ENCODE data around the gene CACNA1B. TPM values are rescaled to one million over a fixed set of nuclear protein-coding genes. Genes with fewer than 3 reads are reported as not detected.
A peak's percentile ranks its signal among the peaks of the same experiment; 100 is the strongest.

The CACNA1B gene
- polyA plus RNA-seq, 1 of the 3 experiments (the other 2 are of a cell fraction): 0.03 TPM

DNA sequence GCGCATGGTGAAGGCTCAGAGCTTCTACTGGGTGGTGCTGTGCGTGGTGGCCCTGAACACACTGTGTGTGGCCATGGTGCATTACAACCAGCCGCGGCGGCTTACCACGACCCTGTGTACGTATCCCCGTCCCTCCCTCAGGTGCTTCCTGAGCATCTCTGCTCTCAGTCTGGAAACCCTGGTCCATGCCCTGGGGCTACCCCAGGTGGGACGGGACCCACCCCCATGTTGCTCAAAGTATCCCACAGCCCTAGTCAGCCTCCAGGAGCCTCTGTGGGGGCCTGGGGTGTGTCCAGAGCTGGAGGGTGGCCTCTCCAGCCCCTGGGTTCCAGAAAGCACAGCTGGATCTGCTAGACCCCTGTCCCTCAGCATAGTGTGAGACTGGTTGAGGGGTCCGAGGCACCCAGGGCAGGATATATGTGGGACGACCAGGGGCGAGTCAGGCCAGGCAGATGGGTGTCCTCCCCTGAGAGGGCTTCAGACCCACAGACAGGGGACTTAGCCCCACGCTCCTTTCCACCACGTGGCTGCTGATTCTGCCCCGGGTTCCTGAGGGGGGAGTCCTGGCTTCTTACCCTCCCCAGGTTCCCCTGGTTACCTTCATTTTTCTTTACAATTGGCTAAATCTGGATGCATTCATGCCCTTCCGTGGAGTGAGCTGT, 94.0 kb downstream of the CACNA1B start:
- Histone ChIP-seq H4K20me1 (ENCODE audit: insufficient read depth) (no peaks in the 10 kb centered on the region), H3K27ac (ENCODE audit: low read depth in 2 of 2, low read length in 1 of 2) (no peak overlapping the region; a peak in 1 of 4 replicates), H2AFZ (ENCODE audit: low read depth) (no peak overlapping the region), H3K27me3 (ENCODE audit: insufficient read depth) (no peaks in the 10 kb centered on the region), H3F3A (replicated peaks; ENCODE audit: insufficient read depth) (no peaks in the 10 kb centered on the region), H3K4me2 (no peak overlapping the region), H3K9ac (no peak overlapping the region), H3K4me3 (ENCODE audit: low read depth in 2 of 2, low read length in 1 of 2) (no peak overlapping the region), H3K9me3 (no peaks in the 10 kb centered on the region), H3K79me2 (ENCODE audit: insufficient read depth) (no peaks in the 10 kb centered on the region), H3K4me1 (ENCODE audit: control insufficient read depth in 1 of 2, insufficient read depth in 2 of 2, low read depth in 1 of 2, low read length in 1 of 2) (peaks cover 0 to 20% of the 10 kb centered on the region in 2 experiments; a peak in 1 of 4 replicates), H3K36me3 (replicated peaks in 1 of 2; ENCODE audit: control insufficient read depth in 1 of 2, insufficient read depth in 2 of 2, low read length in 1 of 2) (no peaks in the 10 kb centered on the region), H3K9me2 (no peaks in the 10 kb centered on the region)
- TF ChIP-seq TEAD4 (IDR thresholded peaks at IDR 0.05; ENCODE audit: borderline replicate concordance, insufficient read depth): no peak
- TF ChIP-seq FOXM1 (IDR thresholded peaks at IDR 0.05; ENCODE audit: low read depth): no peak
- TF ChIP-seq NRF1 (IDR thresholded peaks at IDR 0.05; ENCODE audit: low read depth, low read length): no peak
- TF ChIP-seq CHD2 (IDR thresholded peaks at IDR 0.05; ENCODE audit: low read length, partially characterized antibody): no peak
- no peak for TF ChIP-seq EZH2phosphoT487 (IDR thresholded peaks at IDR 0.05; ENCODE audit: borderline replicate concordance, low read depth)
- ChIA-PET POLR2A (no interaction called here), CTCF (interaction anchor here (2.3 kb wide), 1 partner anchor 30 kb away, joined by 7 read pairs; no protein-coding TSS in a partner anchor)
- DNase-seq: peak; percentile 8
- WGBS (ENCODE audit: low lambda C conversion rate): 66% methylated on average over 12 of the region's 16 CpGs

DNA sequence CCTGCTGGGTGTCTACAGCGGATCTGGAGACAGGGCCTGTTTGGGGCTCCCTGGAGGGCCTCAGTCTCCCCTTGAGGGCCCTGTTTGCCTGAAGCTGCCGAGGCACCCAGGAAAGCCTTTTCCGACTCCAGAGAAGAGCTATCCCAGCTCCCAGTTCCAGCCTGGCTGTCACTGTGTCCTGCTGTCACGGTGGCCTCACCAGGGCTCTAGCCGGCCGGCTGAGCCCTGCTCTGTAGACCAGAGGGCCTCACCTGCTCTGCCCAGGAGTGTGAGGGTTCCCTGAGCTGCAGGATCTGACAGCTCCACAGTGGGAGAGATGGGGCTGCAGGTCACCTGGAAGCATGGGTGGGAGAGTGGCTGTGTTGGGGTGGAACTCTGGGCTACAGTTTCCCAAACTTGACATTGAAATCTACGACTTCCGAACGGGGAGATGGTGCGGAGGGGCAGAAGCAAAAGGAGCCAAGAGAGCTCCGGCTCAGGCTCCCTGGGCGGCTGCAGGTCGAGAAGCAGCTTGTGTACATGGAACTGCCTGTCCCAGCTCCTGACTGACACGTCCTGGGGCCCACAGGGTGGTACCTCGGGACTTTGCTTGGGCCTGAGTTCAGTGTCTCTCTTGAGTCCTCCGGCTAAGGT, 94.9 kb downstream of the CACNA1B start:
- H3K4me3 ChIP-seq (ENCODE audit: low read depth in 2 of 2, low read length in 1 of 2): no peak overlapping the region
- no peaks in the 10 kb centered on the region for H3F3A ChIP-seq (replicated peaks; ENCODE audit: insufficient read depth)
- peak; percentile 8 for DNase-seq
- no peaks in the 10 kb centered on the region for H3K79me2 ChIP-seq (ENCODE audit: insufficient read depth)
- no peaks in the 10 kb centered on the region for H3K36me3 ChIP-seq (replicated peaks in 1 of 2; ENCODE audit: control insufficient read depth in 1 of 2, insufficient read depth in 2 of 2, low read length in 1 of 2)
- H3K4me1 ChIP-seq (ENCODE audit: control insufficient read depth in 1 of 2, insufficient read depth in 2 of 2, low read depth in 1 of 2, low read length in 1 of 2): peaks cover 0 to 20% of the 10 kb centered on the region in 2 experiments; a peak in 1 of 4 replicates
- WGBS (ENCODE audit: low lambda C conversion rate): 0% methylated on average over 1 of the region's 16 CpGs
- no peak overlapping the region for H3K9ac ChIP-seq
- no peak overlapping the region for H2AFZ ChIP-seq (ENCODE audit: low read depth)
- no peaks in the 10 kb centered on the region for H3K9me2 ChIP-seq
- CTCF ChIA-PET: interaction anchor here (2.3 kb wide), 1 partner anchor 29 kb away, joined by 7 read pairs; no protein-coding TSS in a partner anchor
- no peaks in the 10 kb centered on the region for H4K20me1 ChIP-seq (ENCODE audit: insufficient read depth)
- no peak overlapping the region for H3K4me2 ChIP-seq
- POLR2A ChIA-PET: no interaction called here
- H3K9me3 ChIP-seq: no peaks in the 10 kb centered on the region
- H3K27me3 ChIP-seq (ENCODE audit: insufficient read depth): no peaks in the 10 kb centered on the region
- H3K27ac ChIP-seq (ENCODE audit: low read depth in 2 of 2, low read length in 1 of 2): no peak overlapping the region
- TF ChIP-seq, protein P1, sequence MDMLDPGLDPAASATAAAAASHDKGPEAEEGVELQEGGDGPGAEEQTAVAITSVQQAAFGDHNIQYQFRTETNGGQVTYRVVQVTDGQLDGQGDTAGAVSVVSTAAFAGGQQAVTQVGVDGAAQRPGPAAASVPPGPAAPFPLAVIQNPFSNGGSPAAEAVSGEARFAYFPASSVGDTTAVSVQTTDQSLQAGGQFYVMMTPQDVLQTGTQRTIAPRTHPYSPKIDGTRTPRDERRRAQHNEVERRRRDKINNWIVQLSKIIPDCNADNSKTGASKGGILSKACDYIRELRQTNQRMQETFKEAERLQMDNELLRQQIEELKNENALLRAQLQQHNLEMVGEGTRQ (IDR thresholded peaks at IDR 0.05; ENCODE audit: borderline replicate concordance, low read depth, low read length): no peak
- TF ChIP-seq FOXJ3 (CRISPR knock-in tag; IDR thresholded peaks at IDR 0.05) (no peak), NFIC (IDR thresholded peaks at IDR 0.05; ENCODE audit: borderline replicate concordance) (no peak), TAF1 (IDR thresholded peaks at IDR 0.05; ENCODE audit: borderline replicate concordance, low read depth, low read length) (no peak), MXI1 (IDR thresholded peaks at IDR 0.05; ENCODE audit: low read depth, low read length) (no peak), POLR2AphosphoS5 (IDR thresholded peaks at IDR 0.05; ENCODE audit: low read depth, low read length) (no peak), EP300 (IDR thresholded peaks at IDR 0.05; ENCODE audit: borderline replicate concordance in 1 of 2, low read depth in 1 of 2, low read length in 1 of 2) (no peak)
- TF ChIP-seq, protein P2, sequence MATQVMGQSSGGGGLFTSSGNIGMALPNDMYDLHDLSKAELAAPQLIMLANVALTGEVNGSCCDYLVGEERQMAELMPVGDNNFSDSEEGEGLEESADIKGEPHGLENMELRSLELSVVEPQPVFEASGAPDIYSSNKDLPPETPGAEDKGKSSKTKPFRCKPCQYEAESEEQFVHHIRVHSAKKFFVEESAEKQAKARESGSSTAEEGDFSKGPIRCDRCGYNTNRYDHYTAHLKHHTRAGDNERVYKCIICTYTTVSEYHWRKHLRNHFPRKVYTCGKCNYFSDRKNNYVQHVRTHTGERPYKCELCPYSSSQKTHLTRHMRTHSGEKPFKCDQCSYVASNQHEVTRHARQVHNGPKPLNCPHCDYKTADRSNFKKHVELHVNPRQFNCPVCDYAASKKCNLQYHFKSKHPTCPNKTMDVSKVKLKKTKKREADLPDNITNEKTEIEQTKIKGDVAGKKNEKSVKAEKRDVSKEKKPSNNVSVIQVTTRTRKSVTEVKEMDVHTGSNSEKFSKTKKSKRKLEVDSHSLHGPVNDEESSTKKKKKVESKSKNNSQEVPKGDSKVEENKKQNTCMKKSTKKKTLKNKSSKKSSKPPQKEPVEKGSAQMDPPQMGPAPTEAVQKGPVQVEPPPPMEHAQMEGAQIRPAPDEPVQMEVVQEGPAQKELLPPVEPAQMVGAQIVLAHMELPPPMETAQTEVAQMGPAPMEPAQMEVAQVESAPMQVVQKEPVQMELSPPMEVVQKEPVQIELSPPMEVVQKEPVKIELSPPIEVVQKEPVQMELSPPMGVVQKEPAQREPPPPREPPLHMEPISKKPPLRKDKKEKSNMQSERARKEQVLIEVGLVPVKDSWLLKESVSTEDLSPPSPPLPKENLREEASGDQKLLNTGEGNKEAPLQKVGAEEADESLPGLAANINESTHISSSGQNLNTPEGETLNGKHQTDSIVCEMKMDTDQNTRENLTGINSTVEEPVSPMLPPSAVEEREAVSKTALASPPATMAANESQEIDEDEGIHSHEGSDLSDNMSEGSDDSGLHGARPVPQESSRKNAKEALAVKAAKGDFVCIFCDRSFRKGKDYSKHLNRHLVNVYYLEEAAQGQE (IDR thresholded peaks at IDR 0.05; ENCODE audit: low read depth, low read length): no peak
- TF ChIP-seq, protein P3, sequence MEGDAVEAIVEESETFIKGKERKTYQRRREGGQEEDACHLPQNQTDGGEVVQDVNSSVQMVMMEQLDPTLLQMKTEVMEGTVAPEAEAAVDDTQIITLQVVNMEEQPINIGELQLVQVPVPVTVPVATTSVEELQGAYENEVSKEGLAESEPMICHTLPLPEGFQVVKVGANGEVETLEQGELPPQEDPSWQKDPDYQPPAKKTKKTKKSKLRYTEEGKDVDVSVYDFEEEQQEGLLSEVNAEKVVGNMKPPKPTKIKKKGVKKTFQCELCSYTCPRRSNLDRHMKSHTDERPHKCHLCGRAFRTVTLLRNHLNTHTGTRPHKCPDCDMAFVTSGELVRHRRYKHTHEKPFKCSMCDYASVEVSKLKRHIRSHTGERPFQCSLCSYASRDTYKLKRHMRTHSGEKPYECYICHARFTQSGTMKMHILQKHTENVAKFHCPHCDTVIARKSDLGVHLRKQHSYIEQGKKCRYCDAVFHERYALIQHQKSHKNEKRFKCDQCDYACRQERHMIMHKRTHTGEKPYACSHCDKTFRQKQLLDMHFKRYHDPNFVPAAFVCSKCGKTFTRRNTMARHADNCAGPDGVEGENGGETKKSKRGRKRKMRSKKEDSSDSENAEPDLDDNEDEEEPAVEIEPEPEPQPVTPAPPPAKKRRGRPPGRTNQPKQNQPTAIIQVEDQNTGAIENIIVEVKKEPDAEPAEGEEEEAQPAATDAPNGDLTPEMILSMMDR (IDR thresholded peaks at IDR 0.05): no peak
- TF ChIP-seq, protein P4, sequence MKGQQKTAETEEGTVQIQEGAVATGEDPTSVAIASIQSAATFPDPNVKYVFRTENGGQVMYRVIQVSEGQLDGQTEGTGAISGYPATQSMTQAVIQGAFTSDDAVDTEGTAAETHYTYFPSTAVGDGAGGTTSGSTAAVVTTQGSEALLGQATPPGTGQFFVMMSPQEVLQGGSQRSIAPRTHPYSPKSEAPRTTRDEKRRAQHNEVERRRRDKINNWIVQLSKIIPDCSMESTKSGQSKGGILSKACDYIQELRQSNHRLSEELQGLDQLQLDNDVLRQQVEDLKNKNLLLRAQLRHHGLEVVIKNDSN (IDR thresholded peaks at IDR 0.05; ENCODE audit: borderline replicate concordance, low read depth): no peak
- TF ChIP-seq, protein P5, sequence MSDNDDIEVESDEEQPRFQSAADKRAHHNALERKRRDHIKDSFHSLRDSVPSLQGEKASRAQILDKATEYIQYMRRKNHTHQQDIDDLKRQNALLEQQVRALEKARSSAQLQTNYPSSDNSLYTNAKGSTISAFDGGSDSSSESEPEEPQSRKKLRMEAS (IDR thresholded peaks at IDR 0.05; ENCODE audit: low read depth): no peak
- TF ChIP-seq, protein P6, sequence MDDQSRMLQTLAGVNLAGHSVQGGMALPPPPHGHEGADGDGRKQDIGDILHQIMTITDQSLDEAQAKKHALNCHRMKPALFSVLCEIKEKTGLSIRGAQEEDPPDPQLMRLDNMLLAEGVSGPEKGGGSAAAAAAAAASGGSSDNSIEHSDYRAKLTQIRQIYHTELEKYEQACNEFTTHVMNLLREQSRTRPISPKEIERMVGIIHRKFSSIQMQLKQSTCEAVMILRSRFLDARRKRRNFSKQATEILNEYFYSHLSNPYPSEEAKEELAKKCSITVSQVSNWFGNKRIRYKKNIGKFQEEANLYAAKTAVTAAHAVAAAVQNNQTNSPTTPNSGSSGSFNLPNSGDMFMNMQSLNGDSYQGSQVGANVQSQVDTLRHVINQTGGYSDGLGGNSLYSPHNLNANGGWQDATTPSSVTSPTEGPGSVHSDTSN (IDR thresholded peaks at IDR 0.05): no peak

Data from SK-N-SH (cell line).